Measurements from ENCODE around the gene ZEB2.

- no peak for TF ChIP-seq EZH2 (IDR thresholded peaks at IDR 0.05; ENCODE audit: borderline replicate concordance, low read depth, low read length, severe bottlenecking)
- TF ChIP-seq, protein P1, sequence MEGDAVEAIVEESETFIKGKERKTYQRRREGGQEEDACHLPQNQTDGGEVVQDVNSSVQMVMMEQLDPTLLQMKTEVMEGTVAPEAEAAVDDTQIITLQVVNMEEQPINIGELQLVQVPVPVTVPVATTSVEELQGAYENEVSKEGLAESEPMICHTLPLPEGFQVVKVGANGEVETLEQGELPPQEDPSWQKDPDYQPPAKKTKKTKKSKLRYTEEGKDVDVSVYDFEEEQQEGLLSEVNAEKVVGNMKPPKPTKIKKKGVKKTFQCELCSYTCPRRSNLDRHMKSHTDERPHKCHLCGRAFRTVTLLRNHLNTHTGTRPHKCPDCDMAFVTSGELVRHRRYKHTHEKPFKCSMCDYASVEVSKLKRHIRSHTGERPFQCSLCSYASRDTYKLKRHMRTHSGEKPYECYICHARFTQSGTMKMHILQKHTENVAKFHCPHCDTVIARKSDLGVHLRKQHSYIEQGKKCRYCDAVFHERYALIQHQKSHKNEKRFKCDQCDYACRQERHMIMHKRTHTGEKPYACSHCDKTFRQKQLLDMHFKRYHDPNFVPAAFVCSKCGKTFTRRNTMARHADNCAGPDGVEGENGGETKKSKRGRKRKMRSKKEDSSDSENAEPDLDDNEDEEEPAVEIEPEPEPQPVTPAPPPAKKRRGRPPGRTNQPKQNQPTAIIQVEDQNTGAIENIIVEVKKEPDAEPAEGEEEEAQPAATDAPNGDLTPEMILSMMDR (IDR thresholded peaks at IDR 0.05; ENCODE audit: borderline replicate concordance, extremely low read depth, low read length, poor library complexity, severe bottlenecking) = no peak
Measured at GRCh38 chr2:144553379-144553778, 33.5 kb upstream of the ZEB2 start.
